Measurements from ENCODE around the gene PRKG1. TPM values are rescaled to one million over a fixed set of nuclear protein-coding genes. Genes with fewer than 3 reads are reported as not detected.

PRKG1 gene
- total RNA-seq, 6 experiments from 2014 or later: 1.1 to 2.0 (median 1.3) TPM

DNA sequence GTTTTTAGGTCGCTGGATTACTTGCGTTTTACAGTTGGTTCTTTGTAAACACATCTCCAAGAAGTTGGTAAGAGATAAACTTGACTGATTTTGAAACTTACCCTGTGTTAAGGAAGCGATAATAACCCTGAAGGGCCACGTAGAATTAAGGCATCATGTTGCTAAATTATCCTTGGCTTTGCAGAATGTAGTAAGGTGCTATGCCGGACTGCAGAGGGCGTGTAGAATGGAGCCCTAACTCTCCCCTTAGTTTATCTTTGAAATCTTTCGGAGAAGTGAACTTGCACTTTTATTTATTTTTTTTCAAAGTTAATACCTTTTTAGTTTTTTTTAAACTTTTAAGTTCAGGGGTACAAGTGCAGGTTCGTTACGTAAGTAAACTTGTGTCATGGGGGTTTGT lies 1031.0 kb downstream of the PRKG1 start:
- no peak for ATAC-seq
- Histone ChIP-seq H3K9me3 (no peaks in the 10 kb centered on the region), H3K27me3 (no peaks in the 10 kb centered on the region), H3K27ac (no peak overlapping the region), H3K4me1 (no peaks in the 10 kb centered on the region), H3K36me3 (no peaks in the 10 kb centered on the region), H3K4me3 (no peak overlapping the region)
- no peak for DNase-seq
- no peak for TF ChIP-seq POLR2A (IDR thresholded peaks at IDR 0.05)
- TF ChIP-seq, protein P1, sequence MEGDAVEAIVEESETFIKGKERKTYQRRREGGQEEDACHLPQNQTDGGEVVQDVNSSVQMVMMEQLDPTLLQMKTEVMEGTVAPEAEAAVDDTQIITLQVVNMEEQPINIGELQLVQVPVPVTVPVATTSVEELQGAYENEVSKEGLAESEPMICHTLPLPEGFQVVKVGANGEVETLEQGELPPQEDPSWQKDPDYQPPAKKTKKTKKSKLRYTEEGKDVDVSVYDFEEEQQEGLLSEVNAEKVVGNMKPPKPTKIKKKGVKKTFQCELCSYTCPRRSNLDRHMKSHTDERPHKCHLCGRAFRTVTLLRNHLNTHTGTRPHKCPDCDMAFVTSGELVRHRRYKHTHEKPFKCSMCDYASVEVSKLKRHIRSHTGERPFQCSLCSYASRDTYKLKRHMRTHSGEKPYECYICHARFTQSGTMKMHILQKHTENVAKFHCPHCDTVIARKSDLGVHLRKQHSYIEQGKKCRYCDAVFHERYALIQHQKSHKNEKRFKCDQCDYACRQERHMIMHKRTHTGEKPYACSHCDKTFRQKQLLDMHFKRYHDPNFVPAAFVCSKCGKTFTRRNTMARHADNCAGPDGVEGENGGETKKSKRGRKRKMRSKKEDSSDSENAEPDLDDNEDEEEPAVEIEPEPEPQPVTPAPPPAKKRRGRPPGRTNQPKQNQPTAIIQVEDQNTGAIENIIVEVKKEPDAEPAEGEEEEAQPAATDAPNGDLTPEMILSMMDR (IDR thresholded peaks at IDR 0.05): no peak
- 75% methylated on average over 9 of the region's 9 CpGs for WGBS (ENCODE audit: insufficient coverage, low coverage, low lambda C conversion rate, missing lambda C conversion rate)
- intact Hi-C loops (cut with DNase I): no loop called here

DNA sequence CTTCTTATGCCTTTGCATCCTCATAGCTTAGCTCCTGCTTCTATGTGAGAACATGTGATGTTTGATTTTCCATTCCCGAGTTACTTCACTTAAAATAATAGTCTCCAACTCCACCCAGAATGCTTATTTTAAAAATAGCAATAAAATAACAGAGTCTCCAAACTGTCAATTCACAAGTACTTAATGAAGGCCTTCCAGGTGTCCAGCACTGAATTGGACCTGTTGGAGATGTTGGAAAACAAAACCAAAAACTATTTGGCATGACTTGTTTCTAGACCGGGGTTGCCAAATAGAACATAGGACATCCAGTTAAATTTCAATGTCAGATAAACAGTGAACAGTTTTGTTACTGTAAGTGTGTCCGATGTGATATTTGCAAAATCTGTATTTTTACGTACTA lies 1031.7 kb downstream of the PRKG1 start:
- Histone ChIP-seq H3K4me1 (no peaks in the 10 kb centered on the region), H3K27ac (no peak overlapping the region), H3K36me3 (no peaks in the 10 kb centered on the region), H3K9me3 (no peaks in the 10 kb centered on the region), H3K27me3 (no peaks in the 10 kb centered on the region), H3K4me3 (no peak overlapping the region)
- WGBS (ENCODE audit: insufficient coverage, low coverage, low lambda C conversion rate, missing lambda C conversion rate): 72% methylated on average over 4 of the region's 4 CpGs
- DNase-seq (no peak), ATAC-seq (no peak)
- TF ChIP-seq POLR2A (IDR thresholded peaks at IDR 0.05): no peak
- TF ChIP-seq, protein P1 (IDR thresholded peaks at IDR 0.05): no peak
- intact Hi-C loops (cut with DNase I): no loop called here

DNA sequence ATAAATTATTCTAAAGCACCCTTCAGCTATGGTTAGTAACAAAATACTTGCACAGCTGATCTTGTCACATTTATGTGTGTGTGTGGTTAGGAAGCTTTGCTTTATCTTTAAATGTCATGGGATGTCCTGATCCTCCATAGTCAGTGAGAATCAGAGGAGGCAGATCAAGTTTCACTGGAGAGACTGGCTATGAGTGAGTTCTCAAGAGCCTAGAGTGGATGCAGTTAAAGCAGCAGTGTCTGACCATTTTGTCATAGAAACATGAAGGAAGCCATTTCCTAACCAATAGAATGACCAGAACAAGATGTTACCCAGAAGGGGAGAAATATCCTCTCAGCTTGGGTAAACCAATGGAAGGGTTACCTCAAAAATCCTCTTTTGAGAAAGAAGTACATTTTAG lies 1032.6 kb downstream of the PRKG1 start:
- no peak overlapping the region for H3K4me3 ChIP-seq
- no peaks in the 10 kb centered on the region for H3K9me3 ChIP-seq
- intact Hi-C loops (cut with DNase I): no loop called here
- no peaks in the 10 kb centered on the region for H3K4me1 ChIP-seq
- no peaks in the 10 kb centered on the region for H3K36me3 ChIP-seq
- H3K27me3 ChIP-seq: no peaks in the 10 kb centered on the region
- TF ChIP-seq, protein P1 (IDR thresholded peaks at IDR 0.05): no peak
- TF ChIP-seq POLR2A (IDR thresholded peaks at IDR 0.05): no peak
- DNase-seq (no peak), ATAC-seq (no peak)
- no peak overlapping the region for H3K27ac ChIP-seq

DNA sequence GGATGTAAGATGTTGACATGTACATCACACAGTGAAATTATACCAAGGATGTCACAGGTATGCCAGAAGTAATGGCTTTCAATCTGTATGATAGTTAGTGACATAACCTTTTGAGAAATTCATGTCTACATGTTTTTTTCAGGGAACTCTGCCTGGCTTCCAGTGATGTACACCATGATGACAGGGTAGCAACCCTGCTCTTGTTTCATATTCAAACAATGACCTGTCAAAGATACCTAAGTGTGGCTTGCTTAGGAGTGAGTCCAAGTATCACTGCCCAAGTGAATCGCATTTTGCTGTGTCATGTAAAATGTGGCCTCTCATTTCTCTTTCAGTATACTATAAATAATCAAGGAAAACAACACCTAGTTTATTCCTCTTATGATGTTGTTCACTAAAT lies 1033.9 kb downstream of the PRKG1 start:
- no peaks in the 10 kb centered on the region for H3K36me3 ChIP-seq
- ATAC-seq (no peak), DNase-seq (no peak)
- 30% methylated on average over 1 of the region's 1 CpG for WGBS (ENCODE audit: insufficient coverage, low coverage, low lambda C conversion rate, missing lambda C conversion rate)
- no peaks in the 10 kb centered on the region for H3K4me1 ChIP-seq
- H3K27ac ChIP-seq: no peak overlapping the region
- no peaks in the 10 kb centered on the region for H3K27me3 ChIP-seq
- TF ChIP-seq POLR2A (IDR thresholded peaks at IDR 0.05): no peak
- TF ChIP-seq, protein P1 (IDR thresholded peaks at IDR 0.05): no peak
- intact Hi-C loops (cut with DNase I): no loop called here
- no peak overlapping the region for H3K4me3 ChIP-seq
- H3K9me3 ChIP-seq: no peaks in the 10 kb centered on the region

DNA sequence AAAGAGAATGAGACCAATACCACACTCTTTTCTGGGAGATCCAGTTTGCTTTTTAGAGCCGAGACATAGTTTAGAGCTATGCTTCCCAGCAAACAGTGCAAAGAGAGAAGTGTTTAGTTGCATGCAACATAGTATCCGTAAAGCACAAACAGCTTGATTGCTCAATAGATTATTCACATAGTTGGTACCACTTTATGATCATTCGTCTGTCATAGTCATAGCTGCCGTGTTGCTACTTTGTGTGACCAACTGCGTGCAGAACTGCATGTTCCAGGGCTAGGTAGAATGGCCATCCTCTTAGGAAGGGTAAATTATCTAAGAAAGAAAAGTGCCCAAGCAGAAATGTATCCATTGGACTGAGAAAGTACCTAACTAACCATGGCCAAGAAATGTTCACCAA lies 1036.3 kb downstream of the PRKG1 start:
- 66% methylated on average over 5 of the region's 5 CpGs for WGBS (ENCODE audit: insufficient coverage, low coverage, low lambda C conversion rate, missing lambda C conversion rate)
- Histone ChIP-seq H3K4me3 (no peak overlapping the region), H3K27ac (no peak overlapping the region), H3K9me3 (no peaks in the 10 kb centered on the region), H3K4me1 (no peaks in the 10 kb centered on the region), H3K36me3 (no peaks in the 10 kb centered on the region), H3K27me3 (no peaks in the 10 kb centered on the region)
- ATAC-seq (no peak), DNase-seq (no peak)
- TF ChIP-seq, protein P1 (IDR thresholded peaks at IDR 0.05): no peak
- no peak for TF ChIP-seq POLR2A (IDR thresholded peaks at IDR 0.05)
- intact Hi-C loops (cut with DNase I): no loop called here
